ENCODE data around the gene SDCBP2.

- TF ChIP-seq EZH2phosphoT487 (IDR thresholded peaks at IDR 0.05; ENCODE audit: insufficient read depth, low read depth), result no peak
- no peak for TF ChIP-seq EZH2 (IDR thresholded peaks at IDR 0.05; ENCODE audit: insufficient read depth, poor library complexity, severe bottlenecking)
Observed at GRCh38 chr20:1345756-1346093, 16.8 kb upstream of the SDCBP2 start.

All from GM23248 (cell line).